Epithelial cell of esophagus (primary cell): ENCODE results near the gene RELB.

Source experiments
- DNase-seq: peaks from one replicate; pipeline ENCODE4 v3.0.0; 2010; ENCODE audit warnings: low read depth
- H3K4me3 ChIP-seq: 2 replicates; pipeline ENCODE4 v1.5.1; 2011; ENCODE audit warnings: mild to moderate bottlenecking, low read length, control low read depth
- TF ChIP-seq, protein P1 (sequence below): IDR thresholded peaks from 2 replicates; pipeline ENCODE4 v1.5.1; 2011; ENCODE audit warnings: low read depth, mild to moderate bottlenecking, low read length, control low read depth, inconsistent platforms; ENCODE audit not compliant: insufficient read depth; ENCODE audit errors: missing control alignments

The RELB gene

DNA sequence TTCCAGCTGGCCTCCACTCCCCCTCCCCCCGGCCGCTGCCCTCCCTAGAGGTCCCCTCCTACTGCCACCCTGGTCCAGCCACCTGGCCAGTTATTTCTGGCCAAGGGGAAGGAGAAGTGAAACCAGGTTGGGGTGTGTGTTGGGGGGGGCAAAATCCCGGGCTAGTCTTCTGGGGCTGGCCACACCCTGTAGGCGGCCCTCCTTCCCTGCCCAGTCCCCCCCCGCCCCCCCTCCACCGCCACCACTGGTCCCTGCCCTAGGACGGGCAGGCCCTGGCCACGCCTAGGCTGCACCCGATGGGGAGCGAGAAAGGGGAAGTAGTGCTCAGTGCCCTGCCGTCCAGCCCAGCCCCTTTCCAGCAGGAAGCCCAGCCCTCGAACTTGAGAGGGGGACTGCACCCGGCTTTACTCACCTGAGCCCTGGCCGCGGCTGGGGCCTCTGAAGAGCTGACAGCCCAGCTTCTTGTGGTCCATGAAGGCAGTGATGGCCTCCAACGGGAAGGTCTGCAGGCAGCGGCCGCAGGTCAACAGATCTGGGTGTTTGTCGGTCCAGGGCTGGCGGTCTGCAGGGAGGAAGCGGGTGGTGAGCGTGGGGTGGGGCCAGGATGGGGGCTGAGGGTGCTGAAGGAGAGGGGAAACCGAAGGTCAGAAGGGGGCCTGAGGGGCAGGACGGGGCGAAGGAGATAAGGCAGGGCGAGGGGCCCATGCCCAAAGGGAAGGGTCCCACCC lies 74.2 kb downstream of the RELB start:
- TF ChIP-seq, protein P1, sequence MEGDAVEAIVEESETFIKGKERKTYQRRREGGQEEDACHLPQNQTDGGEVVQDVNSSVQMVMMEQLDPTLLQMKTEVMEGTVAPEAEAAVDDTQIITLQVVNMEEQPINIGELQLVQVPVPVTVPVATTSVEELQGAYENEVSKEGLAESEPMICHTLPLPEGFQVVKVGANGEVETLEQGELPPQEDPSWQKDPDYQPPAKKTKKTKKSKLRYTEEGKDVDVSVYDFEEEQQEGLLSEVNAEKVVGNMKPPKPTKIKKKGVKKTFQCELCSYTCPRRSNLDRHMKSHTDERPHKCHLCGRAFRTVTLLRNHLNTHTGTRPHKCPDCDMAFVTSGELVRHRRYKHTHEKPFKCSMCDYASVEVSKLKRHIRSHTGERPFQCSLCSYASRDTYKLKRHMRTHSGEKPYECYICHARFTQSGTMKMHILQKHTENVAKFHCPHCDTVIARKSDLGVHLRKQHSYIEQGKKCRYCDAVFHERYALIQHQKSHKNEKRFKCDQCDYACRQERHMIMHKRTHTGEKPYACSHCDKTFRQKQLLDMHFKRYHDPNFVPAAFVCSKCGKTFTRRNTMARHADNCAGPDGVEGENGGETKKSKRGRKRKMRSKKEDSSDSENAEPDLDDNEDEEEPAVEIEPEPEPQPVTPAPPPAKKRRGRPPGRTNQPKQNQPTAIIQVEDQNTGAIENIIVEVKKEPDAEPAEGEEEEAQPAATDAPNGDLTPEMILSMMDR, result no peak
- H3K4me3 ChIP-seq, result peak overlapping the region; percentile 69
- peak; percentile 77 for DNase-seq

DNA sequence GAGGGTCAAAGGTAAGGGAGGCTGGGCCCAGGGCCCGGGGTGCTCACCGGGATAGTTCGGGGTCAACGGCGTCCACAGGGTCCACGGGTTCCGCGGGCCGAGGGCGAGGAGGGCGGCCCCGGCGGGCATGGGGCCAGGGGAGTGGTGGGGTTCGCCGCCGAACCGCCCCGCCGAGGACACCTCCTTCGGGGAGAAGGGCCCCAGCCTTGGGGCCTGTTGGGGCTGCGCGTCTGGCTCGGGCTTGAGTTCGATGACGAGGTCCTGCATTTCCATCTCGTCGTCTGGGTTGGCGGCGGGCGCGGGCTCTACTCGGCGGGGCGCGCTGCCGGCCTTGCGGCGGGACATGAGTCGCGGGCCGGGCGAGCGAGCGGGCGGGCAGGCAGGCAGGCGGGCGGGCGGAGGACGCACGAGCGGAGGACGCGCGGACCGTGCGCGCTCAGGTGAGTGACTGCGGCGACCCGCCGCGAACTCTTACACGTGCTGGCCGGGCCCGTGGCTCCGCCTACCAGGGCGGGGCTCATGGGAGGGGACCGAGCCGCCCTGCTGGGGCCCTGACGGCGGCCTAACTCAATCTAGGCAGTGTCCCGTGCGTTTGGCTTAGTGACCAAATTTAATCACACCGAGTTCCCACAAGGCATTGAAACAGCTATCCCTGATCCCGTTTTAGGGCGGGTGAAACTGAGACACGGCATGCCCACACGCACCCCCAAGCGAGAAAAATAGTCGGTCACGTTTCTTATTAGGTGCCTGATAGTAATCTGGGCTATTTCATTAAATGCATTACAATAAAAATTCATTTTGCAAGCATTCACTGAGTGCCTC lies 75.0 kb downstream of the RELB start, which contains the start of gene ZNF296:
ZNF296 (minus strand) TSS at position 450 of the 822 bp plus-strand sequence; CDS start at position 345, 105 bp downstream.
- peak; percentile 78 for DNase-seq
- peak within 1 kb of the TSS; percentile 69 for H3K4me3 ChIP-seq
- TF ChIP-seq, protein P1, result no peak

DNA sequence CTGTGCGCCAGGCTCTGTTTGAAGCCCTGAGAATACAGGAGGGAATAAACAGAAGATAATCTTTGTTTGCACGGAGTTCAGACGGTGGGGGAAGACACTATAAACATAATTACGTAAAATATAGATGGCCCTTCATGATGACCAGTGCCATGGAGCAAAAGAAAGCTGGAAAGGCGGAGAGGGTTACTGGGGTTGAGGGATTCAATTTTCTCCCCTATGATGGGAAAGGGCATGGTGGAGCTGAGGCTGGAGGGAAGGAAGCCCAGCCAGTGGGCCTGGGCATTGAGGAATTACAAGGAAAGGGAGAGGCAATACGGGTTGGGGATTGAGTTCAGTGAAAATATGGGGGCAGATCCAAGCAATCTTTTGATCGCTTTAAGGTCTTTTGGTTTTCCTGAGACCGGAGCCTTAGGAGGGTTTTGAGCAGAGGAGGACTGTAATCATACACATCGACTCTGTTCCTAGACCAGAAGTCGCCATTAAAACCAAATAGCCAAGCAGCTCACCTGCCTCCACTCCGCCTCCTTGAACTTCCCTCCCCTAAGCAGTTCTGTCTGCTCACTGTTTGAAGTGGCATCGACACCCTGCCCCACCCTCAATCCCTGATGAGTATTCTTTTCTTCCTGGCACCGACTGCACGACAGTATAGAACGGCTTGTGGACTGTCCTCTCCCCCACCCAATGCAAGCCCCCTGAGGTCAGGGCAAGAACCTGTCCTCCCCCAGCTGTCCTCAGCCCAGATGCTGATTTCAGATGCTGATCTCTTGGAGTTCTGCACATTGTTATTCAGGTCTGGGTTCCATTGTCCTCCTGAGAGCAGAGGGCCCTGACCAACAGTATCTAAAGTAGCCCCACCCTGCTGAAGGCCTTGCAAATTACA lies 75.8 kb downstream of the RELB start:
- TF ChIP-seq, protein P1, result no peak

DNA sequence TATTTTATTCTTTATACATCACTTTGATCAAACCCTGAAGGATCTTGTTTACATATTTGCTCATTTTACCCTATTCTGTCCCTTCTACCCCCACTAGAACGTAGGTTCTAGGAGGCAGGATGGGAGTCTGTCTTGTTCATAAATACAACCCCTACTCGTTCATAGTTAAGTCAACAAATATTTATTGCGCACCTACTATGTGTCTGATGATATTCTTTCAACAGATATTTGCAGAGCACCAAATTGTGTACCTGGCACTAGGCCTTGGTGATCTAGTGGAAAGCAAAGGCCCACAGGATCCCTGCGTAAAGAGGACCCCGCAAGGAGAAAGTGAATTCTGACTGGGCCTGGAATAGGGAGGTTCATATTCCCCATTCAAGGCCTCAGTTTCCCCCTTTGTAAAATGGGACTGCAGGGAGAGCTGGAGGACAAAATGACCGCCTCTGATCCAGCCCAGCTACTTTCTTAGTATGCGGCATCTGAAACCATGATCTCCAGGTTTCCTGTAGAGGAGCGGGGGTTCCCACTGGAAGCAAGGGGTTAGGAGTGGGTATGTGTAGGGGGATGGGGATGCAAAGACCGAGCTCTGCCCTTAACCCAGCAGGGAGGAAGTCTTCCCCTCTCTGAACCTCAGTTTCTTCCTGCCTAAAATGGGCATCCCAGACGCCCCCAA lies 77.3 kb downstream of the RELB start:
- TF ChIP-seq, protein P1, result no peak
- H3K4me3 ChIP-seq, result peak overlapping the region; percentile 96
- DNase-seq, result no peak

More for the DNA sequence above, 75.8 kb downstream of the RELB start:
- peak overlapping the region; percentile 69 for H3K4me3 ChIP-seq
- no peak for DNase-seq

DNA sequence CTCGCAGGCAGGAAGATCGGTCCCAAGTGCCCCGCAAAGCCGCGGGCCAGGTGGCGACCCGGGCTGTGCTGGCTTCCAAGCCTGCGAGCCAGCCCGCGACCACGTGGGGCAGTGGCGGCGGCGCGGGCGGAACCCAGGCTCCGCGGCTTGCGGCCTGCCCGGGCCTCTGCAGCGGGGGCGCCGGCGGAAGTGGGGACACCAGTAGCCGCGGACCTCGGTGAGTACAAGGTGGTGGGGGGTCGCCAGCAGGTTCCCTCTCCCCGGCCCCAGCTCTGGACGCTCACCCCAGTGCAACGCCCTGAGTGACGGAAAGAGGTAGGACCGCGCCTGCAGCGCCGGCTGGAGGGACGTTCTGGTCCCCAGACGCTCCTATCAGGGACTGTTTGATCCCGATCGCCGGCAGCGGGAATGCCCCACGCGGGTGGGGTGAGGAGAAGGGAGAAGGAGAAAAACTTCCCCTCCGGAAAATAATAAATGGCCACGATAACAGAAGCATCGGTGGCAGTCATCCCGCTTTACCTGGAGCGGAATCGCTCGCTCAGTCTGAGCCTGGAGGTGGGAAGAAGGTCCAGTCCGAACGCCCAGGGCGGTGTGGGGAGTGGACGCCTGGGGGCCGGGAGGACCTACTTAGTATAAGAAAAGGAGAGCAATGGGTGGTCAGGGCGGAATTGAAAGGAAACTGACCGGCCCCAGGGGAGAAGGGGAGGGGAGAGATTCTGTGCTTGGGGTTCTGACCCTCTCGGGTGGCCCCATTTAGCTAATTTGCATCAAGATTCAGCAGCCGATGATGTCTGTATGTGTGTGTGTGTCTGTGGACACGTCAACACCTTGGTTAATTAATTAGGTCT lies 78.0 kb downstream of the RELB start, which contains the start of gene GEMIN7:
GEMIN7 (plus strand) TSS at position 198 of the 848 bp plus-strand sequence. CDS start 10,855 bp downstream, outside the sequence.
- TF ChIP-seq, protein P1, result no peak
- DNase-seq, result peak; percentile 79
- peak within 1 kb of the TSS; percentile 96 for H3K4me3 ChIP-seq
